ENCODE results near the gene CXCR5.

Gene CXCR5

GRCh38 chr11:118889797-118890196 lies 6.1 kb downstream of the CXCR5 start:
- POLR2A ChIA-PET: no interaction called here
- Histone ChIP-seq H3K36me3 (ENCODE audit: control insufficient read depth in 2 of 2, insufficient read depth in 1 of 2, low read length in 2 of 2) (no peaks in the 10 kb centered on the region), H3K27ac (ENCODE audit: extremely low read depth, low read depth, low read length) (no peak overlapping the region), H3K9me3 (ENCODE audit: control insufficient read depth, insufficient read depth, low read depth, low read length) (no peaks in the 10 kb centered on the region), H3K4me3 (ENCODE audit: low read depth, low read length) (no peak overlapping the region), H3K4me1 (ENCODE audit: control insufficient read depth, insufficient read depth, low read length) (no peaks in the 10 kb centered on the region)
- CTCF ChIA-PET: interaction anchor here (1.6 kb wide), 1 partner anchor 40 kb away, joined by 3 read pairs; no protein-coding TSS in a partner anchor
- TF ChIP-seq ZFHX2 (tag by site-specific recombination; conservative IDR thresholded peaks at IDR 0.05): no peak
- no peak for TF ChIP-seq ZNF140 (tag by site-specific recombination; IDR thresholded peaks at IDR 0.05)
- TF ChIP-seq, protein P1, sequence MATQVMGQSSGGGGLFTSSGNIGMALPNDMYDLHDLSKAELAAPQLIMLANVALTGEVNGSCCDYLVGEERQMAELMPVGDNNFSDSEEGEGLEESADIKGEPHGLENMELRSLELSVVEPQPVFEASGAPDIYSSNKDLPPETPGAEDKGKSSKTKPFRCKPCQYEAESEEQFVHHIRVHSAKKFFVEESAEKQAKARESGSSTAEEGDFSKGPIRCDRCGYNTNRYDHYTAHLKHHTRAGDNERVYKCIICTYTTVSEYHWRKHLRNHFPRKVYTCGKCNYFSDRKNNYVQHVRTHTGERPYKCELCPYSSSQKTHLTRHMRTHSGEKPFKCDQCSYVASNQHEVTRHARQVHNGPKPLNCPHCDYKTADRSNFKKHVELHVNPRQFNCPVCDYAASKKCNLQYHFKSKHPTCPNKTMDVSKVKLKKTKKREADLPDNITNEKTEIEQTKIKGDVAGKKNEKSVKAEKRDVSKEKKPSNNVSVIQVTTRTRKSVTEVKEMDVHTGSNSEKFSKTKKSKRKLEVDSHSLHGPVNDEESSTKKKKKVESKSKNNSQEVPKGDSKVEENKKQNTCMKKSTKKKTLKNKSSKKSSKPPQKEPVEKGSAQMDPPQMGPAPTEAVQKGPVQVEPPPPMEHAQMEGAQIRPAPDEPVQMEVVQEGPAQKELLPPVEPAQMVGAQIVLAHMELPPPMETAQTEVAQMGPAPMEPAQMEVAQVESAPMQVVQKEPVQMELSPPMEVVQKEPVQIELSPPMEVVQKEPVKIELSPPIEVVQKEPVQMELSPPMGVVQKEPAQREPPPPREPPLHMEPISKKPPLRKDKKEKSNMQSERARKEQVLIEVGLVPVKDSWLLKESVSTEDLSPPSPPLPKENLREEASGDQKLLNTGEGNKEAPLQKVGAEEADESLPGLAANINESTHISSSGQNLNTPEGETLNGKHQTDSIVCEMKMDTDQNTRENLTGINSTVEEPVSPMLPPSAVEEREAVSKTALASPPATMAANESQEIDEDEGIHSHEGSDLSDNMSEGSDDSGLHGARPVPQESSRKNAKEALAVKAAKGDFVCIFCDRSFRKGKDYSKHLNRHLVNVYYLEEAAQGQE (tag by site-specific recombination; IDR thresholded peaks at IDR 0.05): no peak
- no peak for TF ChIP-seq IKZF3 (tag by site-specific recombination; IDR thresholded peaks at IDR 0.05)
- TF ChIP-seq ZNF202 (tag by site-specific recombination; IDR thresholded peaks at IDR 0.05; ENCODE audit: borderline replicate concordance): no peak
- TF ChIP-seq, protein P2, sequence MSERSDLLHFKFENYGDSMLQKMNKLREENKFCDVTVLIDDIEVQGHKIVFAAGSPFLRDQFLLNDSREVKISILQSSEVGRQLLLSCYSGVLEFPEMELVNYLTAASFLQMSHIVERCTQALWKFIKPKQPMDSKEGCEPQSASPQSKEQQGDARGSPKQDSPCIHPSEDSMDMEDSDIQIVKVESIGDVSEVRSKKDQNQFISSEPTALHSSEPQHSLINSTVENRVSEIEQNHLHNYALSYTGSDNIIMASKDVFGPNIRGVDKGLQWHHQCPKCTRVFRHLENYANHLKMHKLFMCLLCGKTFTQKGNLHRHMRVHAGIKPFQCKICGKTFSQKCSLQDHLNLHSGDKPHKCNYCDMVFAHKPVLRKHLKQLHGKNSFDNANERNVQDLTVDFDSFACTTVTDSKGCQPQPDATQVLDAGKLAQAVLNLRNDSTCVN (tag by site-specific recombination; optimal IDR thresholded peaks at IDR 0.05): no peak
- no peak for TF ChIP-seq ZSCAN23 (tag by site-specific recombination; IDR thresholded peaks at IDR 0.05)

- Histone ChIP-seq H3K4me3 (ENCODE audit: low read depth, low read length) (no peak overlapping the region), H3K4me1 (ENCODE audit: control insufficient read depth, insufficient read depth, low read length) (no peaks in the 10 kb centered on the region), H3K36me3 (ENCODE audit: control insufficient read depth in 2 of 2, insufficient read depth in 1 of 2, low read length in 2 of 2) (no peaks in the 10 kb centered on the region), H3K27ac (ENCODE audit: extremely low read depth, low read depth, low read length) (no peak overlapping the region), H3K9me3 (ENCODE audit: control insufficient read depth, insufficient read depth, low read depth, low read length) (no peaks in the 10 kb centered on the region)
- ChIA-PET POLR2A (interaction anchor here (0.6 to 0.9 kb wide), 2 partner anchors 33 to 468 kb away, joined by 3 to 4 read pairs; partner anchors contain the start of gene BCL9L), CTCF (no interaction called here)
- TF ChIP-seq, protein P3, sequence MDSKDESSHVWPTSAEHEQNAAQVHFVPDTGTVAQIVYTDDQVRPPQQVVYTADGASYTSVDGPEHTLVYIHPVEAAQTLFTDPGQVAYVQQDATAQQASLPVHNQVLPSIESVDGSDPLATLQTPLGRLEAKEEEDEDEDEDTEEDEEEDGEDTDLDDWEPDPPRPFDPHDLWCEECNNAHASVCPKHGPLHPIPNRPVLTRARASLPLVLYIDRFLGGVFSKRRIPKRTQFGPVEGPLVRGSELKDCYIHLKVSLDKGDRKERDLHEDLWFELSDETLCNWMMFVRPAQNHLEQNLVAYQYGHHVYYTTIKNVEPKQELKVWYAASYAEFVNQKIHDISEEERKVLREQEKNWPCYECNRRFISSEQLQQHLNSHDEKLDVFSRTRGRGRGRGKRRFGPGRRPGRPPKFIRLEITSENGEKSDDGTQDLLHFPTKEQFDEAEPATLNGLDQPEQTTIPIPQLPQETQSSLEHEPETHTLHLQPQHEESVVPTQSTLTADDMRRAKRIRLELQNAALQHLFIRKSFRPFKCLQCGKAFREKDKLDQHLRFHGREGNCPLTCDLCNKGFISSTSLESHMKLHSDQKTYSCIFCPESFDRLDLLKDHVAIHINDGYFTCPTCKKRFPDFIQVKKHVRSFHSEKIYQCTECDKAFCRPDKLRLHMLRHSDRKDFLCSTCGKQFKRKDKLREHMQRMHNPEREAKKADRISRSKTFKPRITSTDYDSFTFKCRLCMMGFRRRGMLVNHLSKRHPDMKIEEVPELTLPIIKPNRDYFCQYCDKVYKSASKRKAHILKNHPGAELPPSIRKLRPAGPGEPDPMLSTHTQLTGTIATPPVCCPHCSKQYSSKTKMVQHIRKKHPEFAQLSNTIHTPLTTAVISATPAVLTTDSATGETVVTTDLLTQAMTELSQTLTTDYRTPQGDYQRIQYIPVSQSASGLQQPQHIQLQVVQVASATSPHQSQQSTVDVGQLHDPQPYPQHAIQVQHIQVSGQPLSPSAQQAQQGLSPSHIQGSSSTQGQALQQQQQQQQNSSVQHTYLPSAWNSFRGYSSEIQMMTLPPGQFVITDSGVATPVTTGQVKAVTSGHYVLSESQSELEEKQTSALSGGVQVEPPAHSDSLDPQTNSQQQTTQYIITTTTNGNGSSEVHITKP (tag by site-specific recombination; IDR thresholded peaks at IDR 0.05): peak; percentile 71
- TF ChIP-seq ZNF791 (tag by site-specific recombination; IDR thresholded peaks at IDR 0.05): no peak
Observed at GRCh38 chr11:118892514-118892913, 8.8 kb downstream of the CXCR5 start.

GRCh38 chr11:118892964-118893363 lies 9.3 kb downstream of the CXCR5 start:
- Histone ChIP-seq H3K27ac (ENCODE audit: extremely low read depth, low read depth, low read length) (no peak overlapping the region), H3K4me3 (ENCODE audit: low read depth, low read length) (no peak overlapping the region), H3K36me3 (ENCODE audit: control insufficient read depth in 2 of 2, insufficient read depth in 1 of 2, low read length in 2 of 2) (no peaks in the 10 kb centered on the region), H3K9me3 (ENCODE audit: control insufficient read depth, insufficient read depth, low read depth, low read length) (no peaks in the 10 kb centered on the region), H3K4me1 (ENCODE audit: control insufficient read depth, insufficient read depth, low read length) (no peaks in the 10 kb centered on the region)
- no peak for TF ChIP-seq ZNF670 (tag by site-specific recombination; IDR thresholded peaks at IDR 0.05; ENCODE audit: low read depth)
- TF ChIP-seq ZNF561 (tag by site-specific recombination; IDR thresholded peaks at IDR 0.05; ENCODE audit: borderline replicate concordance): no peak
- TF ChIP-seq, protein P4, sequence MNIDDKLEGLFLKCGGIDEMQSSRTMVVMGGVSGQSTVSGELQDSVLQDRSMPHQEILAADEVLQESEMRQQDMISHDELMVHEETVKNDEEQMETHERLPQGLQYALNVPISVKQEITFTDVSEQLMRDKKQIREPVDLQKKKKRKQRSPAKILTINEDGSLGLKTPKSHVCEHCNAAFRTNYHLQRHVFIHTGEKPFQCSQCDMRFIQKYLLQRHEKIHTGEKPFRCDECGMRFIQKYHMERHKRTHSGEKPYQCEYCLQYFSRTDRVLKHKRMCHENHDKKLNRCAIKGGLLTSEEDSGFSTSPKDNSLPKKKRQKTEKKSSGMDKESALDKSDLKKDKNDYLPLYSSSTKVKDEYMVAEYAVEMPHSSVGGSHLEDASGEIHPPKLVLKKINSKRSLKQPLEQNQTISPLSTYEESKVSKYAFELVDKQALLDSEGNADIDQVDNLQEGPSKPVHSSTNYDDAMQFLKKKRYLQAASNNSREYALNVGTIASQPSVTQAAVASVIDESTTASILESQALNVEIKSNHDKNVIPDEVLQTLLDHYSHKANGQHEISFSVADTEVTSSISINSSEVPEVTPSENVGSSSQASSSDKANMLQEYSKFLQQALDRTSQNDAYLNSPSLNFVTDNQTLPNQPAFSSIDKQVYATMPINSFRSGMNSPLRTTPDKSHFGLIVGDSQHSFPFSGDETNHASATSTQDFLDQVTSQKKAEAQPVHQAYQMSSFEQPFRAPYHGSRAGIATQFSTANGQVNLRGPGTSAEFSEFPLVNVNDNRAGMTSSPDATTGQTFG (tag by site-specific recombination; IDR thresholded peaks at IDR 0.05; ENCODE audit: borderline replicate concordance): no peak
- no peak for TF ChIP-seq ZEB2 (tag by site-specific recombination; IDR thresholded peaks at IDR 0.05)
- no peak for TF ChIP-seq ZNF366 (tag by site-specific recombination; conservative IDR thresholded peaks at IDR 0.05)
- no peak for TF ChIP-seq ZBTB44 (tag by site-specific recombination; IDR thresholded peaks at IDR 0.05)
- no peak for TF ChIP-seq SP2 (tag by site-specific recombination; IDR thresholded peaks at IDR 0.05)
- POLR2A ChIA-PET: interaction anchor here (0.9 kb wide), 1 partner anchor 33 kb away, joined by 4 read pairs; the partner anchor contains the start of gene BCL9L
- CTCF ChIA-PET: no interaction called here
